ENCODE results near the gene POLR2L. TPM values are rescaled to one million over a fixed set of nuclear protein-coding genes. Genes with fewer than 3 reads are reported as not detected.
A peak's percentile ranks its signal among the peaks of the same experiment; 100 is the strongest.

The POLR2L gene
- total RNA-seq, 4 donors from 2014 or later, result 10.5 to 81.5 (median 42.8) TPM

DNA sequence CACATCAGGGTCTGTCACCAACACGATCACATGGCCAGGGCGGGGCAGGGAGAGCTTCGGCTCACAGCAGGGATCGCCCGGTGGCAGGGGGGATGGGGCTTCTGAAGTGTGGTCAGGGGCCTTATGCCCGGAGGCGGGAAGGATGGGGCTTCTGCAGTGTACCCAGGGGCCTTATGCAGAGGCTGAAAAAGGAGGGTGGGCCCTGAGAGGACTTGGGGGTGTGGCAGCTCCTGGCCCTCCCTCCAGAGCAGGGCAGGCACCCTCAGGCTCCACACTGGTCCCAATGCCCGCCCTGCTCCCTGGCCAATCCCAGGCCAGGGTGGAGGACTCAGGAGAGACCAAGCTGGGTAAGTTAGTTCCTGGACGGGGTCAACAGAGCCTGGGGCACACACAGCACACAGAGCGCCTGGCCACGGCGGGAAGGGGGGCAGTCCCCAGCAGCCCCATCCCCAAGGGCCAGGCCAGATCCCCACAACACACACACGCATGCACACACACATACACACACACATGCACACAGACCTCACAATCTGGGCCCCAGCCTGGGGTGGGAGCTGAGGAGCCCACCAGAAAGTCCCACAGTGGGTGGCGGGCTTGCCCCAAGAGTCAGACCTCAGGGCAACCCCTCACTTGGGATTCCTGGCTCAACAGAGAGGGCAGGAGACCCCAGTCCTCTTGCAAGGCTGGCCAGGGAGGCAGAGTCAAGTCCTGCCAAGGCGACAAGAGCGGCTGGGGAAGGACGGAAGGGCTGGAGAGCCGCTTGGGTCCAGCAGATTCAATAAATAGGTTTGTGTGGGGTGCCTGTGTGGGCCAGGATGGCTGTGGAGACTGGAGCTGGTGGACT is 51.4 kb downstream of the POLR2L start:
- no peaks in the 10 kb centered on the region for H3K36me3 ChIP-seq

DNA sequence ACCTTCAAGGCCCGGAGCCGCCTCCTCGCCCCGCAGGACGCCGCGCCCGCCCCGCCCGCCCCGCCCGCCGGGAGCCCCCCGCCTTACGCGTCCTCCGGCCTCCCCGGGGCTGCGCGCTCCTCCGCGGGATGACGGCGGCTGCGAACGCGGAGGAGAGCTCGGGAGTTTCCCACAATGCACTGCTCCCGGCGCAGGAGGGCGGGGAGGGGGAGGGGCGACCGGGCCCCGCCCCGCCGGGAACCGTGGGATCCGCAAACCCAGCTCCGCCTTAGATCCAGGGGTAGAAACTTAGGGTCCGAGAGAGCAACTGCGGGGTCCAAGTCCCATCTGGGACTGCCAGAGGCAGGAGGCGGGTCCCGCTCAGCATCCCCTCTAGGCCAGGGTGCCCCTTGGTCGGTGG is 52.4 kb downstream of the POLR2L start, which contains the start of gene CEND1:
TSS of gene CEND1 (minus strand) at position 148 of the 400 bp plus-strand sequence. CDS start 1,514 bp downstream, outside the sequence.
- no peak within 1 kb of the TSS for H3K27ac ChIP-seq
- H3K9me3 ChIP-seq, result no peaks in the 10 kb centered on the region
- intact Hi-C loops (cut with DNase I; ENCODE audit: low total_unique reads), result no loop called here
- H3K4me1 ChIP-seq, result peaks cover 0 to 2% of the 10 kb centered on the region in 2 donors
- no peaks in the 10 kb centered on the region for H3K36me3 ChIP-seq
- peak in 1 of 2 donors; percentile 56 for DNase-seq
- no peak for TF ChIP-seq POLR2A (IDR thresholded peaks at IDR 0.05)
- TF ChIP-seq, protein P1, sequence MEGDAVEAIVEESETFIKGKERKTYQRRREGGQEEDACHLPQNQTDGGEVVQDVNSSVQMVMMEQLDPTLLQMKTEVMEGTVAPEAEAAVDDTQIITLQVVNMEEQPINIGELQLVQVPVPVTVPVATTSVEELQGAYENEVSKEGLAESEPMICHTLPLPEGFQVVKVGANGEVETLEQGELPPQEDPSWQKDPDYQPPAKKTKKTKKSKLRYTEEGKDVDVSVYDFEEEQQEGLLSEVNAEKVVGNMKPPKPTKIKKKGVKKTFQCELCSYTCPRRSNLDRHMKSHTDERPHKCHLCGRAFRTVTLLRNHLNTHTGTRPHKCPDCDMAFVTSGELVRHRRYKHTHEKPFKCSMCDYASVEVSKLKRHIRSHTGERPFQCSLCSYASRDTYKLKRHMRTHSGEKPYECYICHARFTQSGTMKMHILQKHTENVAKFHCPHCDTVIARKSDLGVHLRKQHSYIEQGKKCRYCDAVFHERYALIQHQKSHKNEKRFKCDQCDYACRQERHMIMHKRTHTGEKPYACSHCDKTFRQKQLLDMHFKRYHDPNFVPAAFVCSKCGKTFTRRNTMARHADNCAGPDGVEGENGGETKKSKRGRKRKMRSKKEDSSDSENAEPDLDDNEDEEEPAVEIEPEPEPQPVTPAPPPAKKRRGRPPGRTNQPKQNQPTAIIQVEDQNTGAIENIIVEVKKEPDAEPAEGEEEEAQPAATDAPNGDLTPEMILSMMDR (IDR thresholded peaks at IDR 0.05), result no peak
- H3K4me3 ChIP-seq, result no peak within 1 kb of the TSS
- peaks cover 0 to 4% of the 10 kb centered on the region in 2 donors for H3K27me3 ChIP-seq

More for the DNA sequence above, 51.4 kb downstream of the POLR2L start:
- Histone ChIP-seq H3K27ac (no peak overlapping the region), H3K4me1 (peaks cover 0 to 11% of the 10 kb centered on the region in 2 donors), H3K9me3 (no peaks in the 10 kb centered on the region), H3K27me3 (peaks cover 0 to 4% of the 10 kb centered on the region in 2 donors), H3K4me3 (no peak overlapping the region)
- intact Hi-C loops (cut with DNase I; ENCODE audit: low total_unique reads), result no loop called here
- no peak for DNase-seq
- TF ChIP-seq POLR2A (IDR thresholded peaks at IDR 0.05), result no peak
- TF ChIP-seq, protein P1 (IDR thresholded peaks at IDR 0.05), result no peak

Small RNA genes lying within 50 kb of the gene (small RNA-seq; reads per million reads assigned to genes)
- gene SNORA52, result not detected

Other genes starting within 250 kb of the POLR2L start
- gene IRF7, start 226.6 kb downstream of the POLR2L start, total RNA-seq, result 10 to 100 TPM in 3 of 4 donors, 1 to 10 TPM in 1; 9.1 to 33.6 (median 13.1) TPM
- under 1 TPM in 3 of 4 donors, not detected in 1; 0.26 to 0.55 (median 0.29) TPM for gene CDHR5, start 217.6 kb downstream of the POLR2L start, total RNA-seq
- gene SCT, start 215.3 kb downstream of the POLR2L start, total RNA-seq, result not detected
- gene DRD4, start 205.3 kb downstream of the POLR2L start, total RNA-seq, result 1 to 10 TPM in 1 of 4 donors, not detected in 3; 4.5 TPM
- 10 to 100 TPM in 2 of 4 donors, 1 to 10 TPM in 2; 7.9 to 45.6 (median 20.4) TPM for gene DEAF1, start 147.3 kb downstream of the POLR2L start, total RNA-seq
- gene TMEM80, start 146.7 kb downstream of the POLR2L start, total RNA-seq, result 10 to 100 TPM in 2 of 4 donors, 1 to 10 TPM in 2; 2.6 to 35.3 (median 8.1) TPM
- gene EPS8L2, start 136.3 kb downstream of the POLR2L start, total RNA-seq, result 10 to 100 TPM; 12.2 to 52.8 (median 32.3) TPM
- gene TALDO1, start 95.1 kb downstream of the POLR2L start, total RNA-seq, result 100 to 1,000 TPM in 1 of 4 donors, 10 to 100 TPM in 3; 60.3 to 146 (median 66.9) TPM
- 10 to 100 TPM; 11.8 to 81.1 (median 29.3) TPM for gene GATD1, start 65.0 kb downstream of the POLR2L start, total RNA-seq
- gene CEND1, start 52.4 kb downstream of the POLR2L start, total RNA-seq, result under 1 TPM in 1 of 4 donors, not detected in 3; 0.41 TPM
- gene SLC25A22, start 44.2 kb downstream of the POLR2L start, total RNA-seq, result 10 to 100 TPM in 1 of 4 donors, 1 to 10 TPM in 2, under 1 TPM in 1; 0.29 to 20.8 (median 5.4) TPM
- 10 to 100 TPM in 2 of 4 donors, 1 to 10 TPM in 2; 1.3 to 20.2 (median 10.1) TPM for gene PIDD1, start 37.3 kb downstream of the POLR2L start, total RNA-seq
- 1,000 to 10,000 TPM in 1 of 4 donors, 100 to 1,000 TPM in 3; 100 to 1,968 (median 496) TPM for gene RPLP2, start 32.6 kb downstream of the POLR2L start, total RNA-seq
- gene PNPLA2, start 23.6 kb downstream of the POLR2L start, total RNA-seq, result 10 to 100 TPM; 16.9 to 96.2 (median 37.1) TPM
- gene CRACR2B, start 14.6 kb downstream of the POLR2L start, total RNA-seq, result 10 to 100 TPM in 1 of 4 donors, 1 to 10 TPM in 2, under 1 TPM in 1; 0.77 to 15.5 (median 2.5) TPM
- 100 to 1,000 TPM in 3 of 4 donors, 10 to 100 TPM in 1; 76.8 to 382 (median 259) TPM for gene CD151, start 9.6 kb downstream of the POLR2L start, total RNA-seq
- gene TSPAN4, start 323 bp upstream of the POLR2L start, total RNA-seq, result 100 to 1,000 TPM in 2 of 4 donors, 10 to 100 TPM in 2; 68.4 to 119 (median 105) TPM
- gene CHID1, start 68.3 kb upstream of the POLR2L start, total RNA-seq, result 10 to 100 TPM; 20.3 to 57.9 (median 48.4) TPM
- 100 to 1,000 TPM in 1 of 4 donors, 10 to 100 TPM in 3; 25.6 to 120 (median 40.4) TPM for gene AP2A2, start 83.3 kb upstream of the POLR2L start, total RNA-seq
- 1 to 10 TPM in 1 of 4 donors, under 1 TPM in 1, not detected in 2; 0.43 to 3.5 TPM for gene MUC6, start 194.2 kb upstream of the POLR2L start, total RNA-seq
- gene MUC2, start 232.3 kb upstream of the POLR2L start, total RNA-seq, result 1 to 10 TPM in 1 of 4 donors, under 1 TPM in 2, not detected in 1; 0.06 to 1.8 (median 0.26) TPM

All from uterus (tissue), 4 donors.